ENCODE data around the gene DRAXIN.

DRAXIN gene

DNA sequence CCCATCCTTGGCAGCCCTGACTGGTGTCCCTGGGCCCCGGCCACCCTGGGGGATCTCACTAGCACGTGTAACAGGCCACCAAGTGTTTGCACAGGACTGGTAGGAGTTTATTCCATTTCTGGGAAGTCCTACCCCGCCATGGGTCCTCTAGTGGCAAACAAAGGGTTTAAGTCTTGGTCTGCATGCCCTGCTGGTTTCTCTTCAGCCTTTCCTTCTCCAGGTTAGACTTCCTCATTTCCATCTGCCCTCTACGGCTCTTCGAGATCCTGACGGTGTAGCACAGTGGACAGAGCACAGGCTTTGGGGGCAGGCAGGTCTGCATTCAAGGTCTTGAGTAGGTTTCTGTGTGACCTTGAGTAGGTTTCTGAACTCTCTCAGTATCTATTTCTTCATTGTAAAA, 47.3 kb downstream of the DRAXIN start:
- no peak for DNase-seq

- no peak for DNase-seq
Measured at GRCh38 chr1:11740258-11741192, 49.0 kb downstream of the DRAXIN start.

GRCh38 chr1:11741482-11741881, 50.0 kb downstream of the DRAXIN start:
- DNase-seq = no peak

DNA sequence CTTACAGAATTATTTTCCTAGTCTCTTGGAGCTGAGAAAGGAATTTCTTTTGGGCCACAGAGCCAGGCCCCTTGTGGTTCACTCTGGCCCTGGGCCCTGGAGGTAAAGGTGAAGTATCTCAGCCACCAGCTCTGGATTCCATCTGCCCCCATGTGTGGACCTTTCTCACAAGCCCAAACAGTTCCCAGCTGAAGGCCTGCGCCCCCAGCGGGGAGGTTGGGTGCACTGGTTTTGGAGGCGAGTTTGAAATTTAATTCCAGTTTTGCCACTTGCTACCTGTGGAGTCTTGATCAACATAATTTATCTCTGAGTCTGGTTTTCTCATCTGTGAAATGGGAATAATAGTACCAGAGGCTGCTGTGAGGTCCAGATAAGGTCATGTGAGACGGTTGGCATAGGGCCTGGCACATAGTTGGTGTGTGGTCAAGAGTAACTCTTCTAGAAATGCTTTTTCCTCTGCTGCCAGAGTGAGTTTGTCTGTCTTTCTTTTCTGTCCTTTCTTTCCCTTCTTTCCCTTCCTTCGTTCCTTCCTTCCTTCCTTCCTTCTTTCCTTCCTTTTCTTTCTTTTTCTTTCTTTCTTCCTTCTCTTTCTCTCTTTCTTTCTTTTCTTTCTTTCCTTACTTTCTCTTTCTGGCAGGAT, 50.5 kb downstream of the DRAXIN start:
- no peak for DNase-seq

- DNase-seq = no peak
Measured at GRCh38 chr1:11744287-11744686, 52.8 kb downstream of the DRAXIN start.

DNA sequence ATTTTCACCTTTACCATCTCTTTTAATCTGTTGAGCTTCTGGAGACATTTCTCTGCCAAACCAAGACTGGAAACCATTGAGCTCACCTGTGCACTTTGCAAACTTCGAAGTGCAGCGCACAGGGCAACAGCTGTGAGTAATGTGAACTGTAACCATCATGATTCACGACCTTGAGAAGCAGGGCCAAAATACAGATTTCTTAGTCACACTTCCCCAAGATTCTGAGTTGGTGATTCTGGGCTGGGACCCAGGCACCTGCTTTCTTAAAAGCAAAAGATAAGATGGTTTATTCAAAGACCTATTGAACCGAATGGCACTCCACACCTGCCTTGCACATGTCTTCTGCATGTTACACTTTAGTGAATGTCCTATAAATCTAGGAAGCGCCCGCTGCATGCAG, 54.6 kb downstream of the DRAXIN start:
- DNase-seq = no peak

DNA sequence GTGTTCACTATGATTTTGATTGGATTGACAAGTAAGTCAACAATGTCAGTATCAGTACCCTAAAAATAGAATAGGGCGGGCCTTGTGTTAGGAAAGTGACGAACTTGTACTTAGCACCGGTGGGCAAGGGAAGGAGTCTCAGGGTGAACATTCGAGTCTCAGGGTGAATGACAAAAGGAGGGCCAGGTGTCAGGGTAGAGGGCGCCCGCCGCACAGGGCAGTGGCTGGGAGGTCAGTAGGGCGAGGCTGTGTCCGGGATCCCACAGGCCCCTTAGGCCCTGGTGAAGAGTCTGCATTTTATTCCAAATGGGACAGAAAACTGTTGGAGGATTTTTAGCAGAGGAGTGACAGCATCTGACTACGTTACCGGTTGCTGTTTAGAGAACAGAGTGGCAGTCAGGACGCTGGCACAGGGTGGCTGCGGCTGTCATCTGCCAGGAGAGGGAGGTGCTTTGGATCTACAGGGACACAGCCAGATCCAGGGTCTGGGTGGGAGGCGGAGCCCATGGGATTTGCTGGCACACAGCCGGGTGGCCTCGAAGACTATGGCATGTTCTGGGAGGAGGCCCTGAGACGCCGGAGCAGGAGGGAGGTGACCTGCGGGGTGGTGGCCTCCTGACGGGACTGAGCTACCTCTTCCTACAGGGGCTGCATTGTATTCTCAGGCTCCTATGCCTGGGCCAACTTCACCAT, 55.4 kb downstream of the DRAXIN start:
- no peak for DNase-seq

- no peak for DNase-seq
Measured at GRCh38 chr1:11748294-11749202, 57.0 kb downstream of the DRAXIN start.

- DNase-seq = no peak
Measured at GRCh38 chr1:11749203-11749689, 57.7 kb downstream of the DRAXIN start.

DNA sequence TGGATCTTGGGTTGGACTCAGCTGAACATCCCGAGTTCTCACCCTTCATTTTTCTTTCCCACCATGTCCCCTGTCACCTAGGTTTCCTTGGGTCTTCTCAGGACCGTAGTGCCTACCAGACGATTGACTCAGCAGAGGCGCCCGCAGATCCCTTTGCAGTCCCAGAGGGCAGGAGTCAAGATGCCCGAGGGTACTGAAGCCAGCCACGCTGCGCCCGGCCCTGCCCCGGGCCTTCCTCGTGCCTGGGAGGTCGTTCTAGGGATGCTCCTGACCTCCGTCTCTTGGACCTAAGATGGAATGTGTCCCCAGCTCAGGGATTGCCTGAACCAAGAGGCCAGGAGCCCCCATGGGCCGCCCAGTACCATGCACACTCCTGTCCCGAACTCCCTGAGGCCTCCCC, 58.5 kb downstream of the DRAXIN start:
- DNase-seq = no peak

- no peak for DNase-seq
Measured at GRCh38 chr1:11751087-11751486, 59.6 kb downstream of the DRAXIN start.

DNA sequence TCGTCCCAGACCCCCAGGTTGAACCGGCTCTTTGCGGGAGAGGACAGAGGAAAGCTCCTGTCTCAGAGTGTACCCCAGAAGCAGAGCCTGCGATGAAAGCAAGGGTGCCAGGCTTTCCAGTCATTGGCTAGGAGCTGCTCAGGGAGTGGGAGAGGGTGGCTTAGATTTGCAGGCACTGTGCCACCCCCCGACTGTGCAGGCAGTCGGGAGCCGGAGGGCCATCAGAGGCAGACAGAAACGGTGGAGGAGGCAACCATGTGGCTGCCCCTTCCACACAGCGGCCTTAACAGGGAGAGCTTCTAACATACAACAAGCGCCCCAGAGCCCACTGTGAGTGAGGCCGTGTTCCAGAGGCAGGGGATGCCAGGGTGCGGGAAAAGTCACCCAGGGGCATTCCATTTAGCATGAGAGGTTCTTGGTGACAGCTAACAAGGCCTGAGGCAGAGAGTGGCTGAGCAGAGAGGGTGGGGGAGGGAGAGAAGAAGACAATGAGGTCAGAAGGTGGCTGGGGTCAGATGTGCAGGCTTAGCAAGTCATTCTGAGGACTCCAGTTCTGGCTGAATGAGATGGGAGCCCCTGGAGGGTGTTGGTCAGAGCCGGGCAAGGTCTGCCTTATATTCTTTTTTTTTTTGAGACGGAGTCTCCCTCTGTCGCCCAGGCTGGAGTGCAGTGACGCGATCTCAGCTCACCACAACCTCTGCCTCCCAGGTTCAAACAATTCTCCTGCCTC, 61.0 kb downstream of the DRAXIN start:
- DNase-seq = no peak

DNA sequence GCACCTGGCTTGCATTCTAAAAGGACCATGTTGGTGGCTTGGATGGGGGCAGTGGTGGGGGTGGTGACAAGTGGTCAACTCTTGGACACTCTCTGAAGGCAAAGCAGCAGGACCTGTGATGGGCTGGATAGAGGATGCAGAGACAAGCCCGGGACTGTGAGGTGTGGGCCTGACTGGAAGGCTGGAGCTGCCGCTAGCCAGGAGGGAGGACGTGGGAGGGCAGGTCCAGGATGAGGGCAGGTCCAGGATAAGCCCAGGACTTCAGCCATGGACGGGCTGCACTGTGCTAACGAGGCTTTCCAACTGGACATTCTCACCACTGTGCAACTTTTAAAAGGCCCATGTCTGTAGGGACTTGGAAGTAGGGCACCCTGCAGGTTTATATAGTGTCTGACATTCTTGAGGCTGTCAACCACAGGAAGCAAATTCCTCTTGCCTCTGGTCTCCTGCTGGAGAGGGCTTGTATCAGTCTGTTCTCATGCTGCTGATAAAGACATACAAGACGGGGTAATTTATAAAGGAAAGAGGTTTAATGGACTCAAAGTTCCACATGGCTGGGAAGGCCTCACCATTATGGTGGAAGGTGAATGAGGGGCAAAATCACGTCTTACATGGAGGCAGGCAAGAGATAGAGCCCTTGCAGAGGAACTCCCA, 62.2 kb downstream of the DRAXIN start:
- DNase-seq = no peak

- no peak for DNase-seq
Measured at GRCh38 chr1:11757047-11757446, 65.5 kb downstream of the DRAXIN start.

DNA sequence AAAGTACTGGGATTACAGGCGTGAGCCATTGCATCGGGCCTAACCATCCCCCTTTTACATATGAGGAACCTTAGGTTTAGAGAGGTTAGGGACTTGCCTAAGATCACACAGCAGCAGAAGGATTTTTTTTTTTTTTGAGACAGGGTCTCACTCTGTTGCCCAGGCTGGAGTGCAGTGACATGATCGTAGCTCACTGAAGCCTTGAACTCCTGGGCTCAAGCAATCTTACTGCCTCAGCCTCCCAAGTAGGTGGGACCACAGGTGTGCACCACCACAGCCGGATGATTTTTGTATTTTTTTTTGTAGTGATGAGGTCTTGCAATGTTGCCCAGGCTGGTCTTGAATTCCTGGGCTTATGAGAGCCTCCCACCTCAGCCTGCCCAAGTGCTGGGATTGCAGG, 68.3 kb downstream of the DRAXIN start:
- DNase-seq = no peak

DNA sequence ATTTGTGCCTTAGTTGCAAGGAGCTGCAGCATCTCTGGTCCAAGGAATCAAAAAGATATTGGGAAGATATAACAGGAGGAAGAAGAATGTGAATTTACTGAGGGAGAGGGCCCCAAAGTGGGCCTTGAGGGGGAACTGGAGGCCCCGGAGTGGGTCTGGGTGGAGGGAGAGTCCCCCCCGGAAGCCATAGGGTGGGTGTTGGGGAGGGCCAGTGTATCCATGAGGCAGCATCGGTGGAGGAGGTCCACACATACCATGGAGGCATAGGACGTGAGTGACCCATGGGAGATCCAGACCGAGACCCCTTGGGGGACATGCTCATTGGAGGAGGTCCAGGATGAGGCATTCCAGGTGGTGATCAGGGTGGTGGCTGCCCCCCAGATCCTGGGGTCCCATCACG, 69.8 kb downstream of the DRAXIN start:
- no peak for DNase-seq

GRCh38 chr1:11761988-11762406, 70.5 kb downstream of the DRAXIN start, which contains the start of gene C1orf167:
Gene C1orf167, plus strand, starts transcription at chr1:11762193. Its CDS starts 2,208 bp downstream, at chr1:11764401.
- no peak for DNase-seq

- no peak for DNase-seq
Measured at GRCh38 chr1:11764115-11764514, 72.6 kb downstream of the DRAXIN start.

- DNase-seq = no peak
Measured at GRCh38 chr1:11764519-11764918, 73.0 kb downstream of the DRAXIN start.

GRCh38 chr1:11765661-11766428, 74.3 kb downstream of the DRAXIN start:
- no peak for DNase-seq

Measured in NCI-H2029 treated with DMSO at 0.1 percent for 48 hours (cell line).